Uterus (tissue), 2 donors: Measurements from ENCODE around the gene KCNQ4.

ENCODE experiments used
- POLR2A ChIP-seq, 2 donors: fragments of 450-650 bp; IDR thresholded peaks; one replicate each; pipeline ENCODE4 v1.6.1; 2016; ENCODE audit warnings: antibody characterized with exemption in 2 of 2, mild to moderate bottlenecking in 1 of 2, moderate library complexity in 1 of 2
- TF ChIP-seq, protein P1 (sequence below), 4 experiments: fragments of 200-600 bp in 2 of 4; fragments of 450-650 bp in 2 of 4; sonication (generic) in 2 of 4; IDR thresholded peaks; one replicate each; pipeline ENCODE4 v1.5.1; 2016 to 2019; ENCODE audit warnings: antibody characterized with exemption in 4 of 4, mild to moderate bottlenecking in 2 of 4, moderate library complexity in 1 of 4

DNA sequence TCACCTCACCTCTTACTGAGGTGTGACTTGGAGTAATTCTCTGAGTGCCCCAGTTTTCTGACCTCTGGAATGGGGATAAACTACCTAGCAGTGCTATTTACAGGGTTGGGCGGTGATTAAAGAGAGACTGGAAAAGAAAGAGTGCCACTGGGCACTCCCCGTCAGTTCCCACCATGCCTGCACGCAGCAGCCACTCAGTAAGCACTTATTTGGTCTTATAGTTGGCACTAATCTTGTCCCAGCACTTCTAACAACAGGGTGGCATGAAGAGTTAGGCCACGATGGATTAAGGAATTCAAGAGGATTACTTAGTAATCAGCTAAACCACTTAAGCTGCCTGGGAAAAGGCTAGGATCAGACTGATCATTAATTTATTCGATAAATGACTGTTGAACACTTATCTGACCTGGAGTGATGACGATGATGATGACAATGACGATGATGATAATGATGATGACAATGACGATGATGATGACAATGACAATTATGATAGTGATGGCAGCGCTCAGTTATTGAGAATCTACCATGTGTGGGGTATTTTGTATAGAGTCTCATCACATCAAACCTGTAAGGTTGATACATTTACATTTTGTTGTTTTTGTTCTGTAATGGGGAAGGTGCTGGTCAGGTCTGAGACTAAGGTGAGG lies 73.2 kb downstream of the KCNQ4 start:
- TF ChIP-seq, protein P1, sequence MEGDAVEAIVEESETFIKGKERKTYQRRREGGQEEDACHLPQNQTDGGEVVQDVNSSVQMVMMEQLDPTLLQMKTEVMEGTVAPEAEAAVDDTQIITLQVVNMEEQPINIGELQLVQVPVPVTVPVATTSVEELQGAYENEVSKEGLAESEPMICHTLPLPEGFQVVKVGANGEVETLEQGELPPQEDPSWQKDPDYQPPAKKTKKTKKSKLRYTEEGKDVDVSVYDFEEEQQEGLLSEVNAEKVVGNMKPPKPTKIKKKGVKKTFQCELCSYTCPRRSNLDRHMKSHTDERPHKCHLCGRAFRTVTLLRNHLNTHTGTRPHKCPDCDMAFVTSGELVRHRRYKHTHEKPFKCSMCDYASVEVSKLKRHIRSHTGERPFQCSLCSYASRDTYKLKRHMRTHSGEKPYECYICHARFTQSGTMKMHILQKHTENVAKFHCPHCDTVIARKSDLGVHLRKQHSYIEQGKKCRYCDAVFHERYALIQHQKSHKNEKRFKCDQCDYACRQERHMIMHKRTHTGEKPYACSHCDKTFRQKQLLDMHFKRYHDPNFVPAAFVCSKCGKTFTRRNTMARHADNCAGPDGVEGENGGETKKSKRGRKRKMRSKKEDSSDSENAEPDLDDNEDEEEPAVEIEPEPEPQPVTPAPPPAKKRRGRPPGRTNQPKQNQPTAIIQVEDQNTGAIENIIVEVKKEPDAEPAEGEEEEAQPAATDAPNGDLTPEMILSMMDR (IDR thresholded peaks at IDR 0.05): no peak
- TF ChIP-seq POLR2A (IDR thresholded peaks at IDR 0.05): no peak
